IPS DF 4.7 (cell line): ENCODE data around the gene MMD.
A peak's percentile ranks its signal among the peaks of the same experiment; 100 is the strongest.
"Not testable (repeated sequence)": the region's sequence is repeated elsewhere in the genome, so short reads cannot be mapped to it uniquely, and the experiment has no call there.

Experiments used
- DNase-seq: peaks from one replicate; pipeline ENCODE4 v3.0.0-alpha.2; 2013; ENCODE audit warnings: low spot score; ENCODE audit errors: extremely low read depth

Gene MMD

DNA sequence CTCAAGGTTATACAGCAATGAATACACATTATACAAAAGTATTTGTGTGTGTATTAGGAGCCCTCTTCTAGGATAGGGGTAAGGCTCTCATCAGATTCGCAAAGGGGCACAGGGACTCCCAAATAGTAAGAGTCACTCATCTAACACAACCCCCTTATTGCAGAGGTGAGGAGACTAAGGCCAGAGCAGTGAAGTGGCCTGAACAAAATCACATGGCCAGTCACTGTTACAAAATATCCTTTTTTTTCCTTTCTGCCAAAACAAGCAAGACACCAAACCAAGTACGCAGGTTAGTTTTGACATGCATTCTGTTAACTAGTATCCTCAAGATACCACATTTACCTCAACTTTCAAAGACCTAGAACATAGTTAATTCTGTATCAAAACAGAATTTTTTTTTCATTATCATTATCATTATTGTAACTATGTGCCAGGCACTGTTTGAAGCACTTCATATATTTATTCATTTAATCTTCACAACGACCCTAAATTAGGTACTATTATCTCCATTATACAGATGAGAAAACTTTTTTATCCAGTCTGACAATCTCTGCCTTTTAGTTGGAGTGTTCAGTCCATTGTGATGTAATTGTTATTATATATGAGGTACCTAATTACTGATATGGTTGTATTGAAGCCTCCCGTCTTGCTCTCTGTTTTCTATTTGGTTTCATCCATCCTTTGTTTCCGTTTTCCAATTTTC is 25.7 kb downstream of the MMD start:
- no peak for DNase-seq

DNA sequence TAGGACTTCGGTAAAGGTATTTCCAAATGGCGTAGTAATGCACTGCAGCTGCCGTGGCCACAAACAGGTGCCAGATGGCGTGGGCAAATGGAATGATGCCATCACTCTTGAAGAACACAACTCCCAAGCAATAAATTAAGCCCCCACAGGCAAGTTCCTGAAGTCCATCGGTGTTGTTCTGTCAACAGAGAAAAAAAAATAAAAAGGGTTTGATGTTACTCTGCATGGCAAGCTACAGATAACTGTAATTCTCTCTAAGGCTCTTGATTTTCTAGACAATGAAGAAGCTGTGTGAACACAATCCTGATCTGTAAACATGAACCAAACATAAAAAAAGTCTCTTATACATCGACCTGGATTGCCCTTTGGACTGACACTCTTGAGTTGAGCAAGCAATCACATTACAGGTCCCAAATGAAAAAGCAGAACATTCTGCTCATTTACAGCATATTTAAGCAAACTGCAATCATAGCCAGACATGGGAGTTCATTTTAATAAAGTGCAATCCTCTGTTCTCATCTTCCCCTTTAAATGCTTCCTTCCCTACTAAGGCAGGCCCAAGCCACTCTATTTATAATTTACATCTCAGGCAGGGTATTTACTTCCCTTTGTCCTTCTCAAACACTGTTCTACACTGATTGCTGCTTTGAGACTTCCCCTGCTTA is 27.1 kb downstream of the MMD start:
- DNase-seq, result no peak

- DNase-seq, result no peak
Measured at GRCh38 chr17:55391764-55392467, 29.7 kb downstream of the MMD start.

- no peak for DNase-seq
Measured at GRCh38 chr17:55391244-55391757, 30.3 kb downstream of the MMD start.

DNA sequence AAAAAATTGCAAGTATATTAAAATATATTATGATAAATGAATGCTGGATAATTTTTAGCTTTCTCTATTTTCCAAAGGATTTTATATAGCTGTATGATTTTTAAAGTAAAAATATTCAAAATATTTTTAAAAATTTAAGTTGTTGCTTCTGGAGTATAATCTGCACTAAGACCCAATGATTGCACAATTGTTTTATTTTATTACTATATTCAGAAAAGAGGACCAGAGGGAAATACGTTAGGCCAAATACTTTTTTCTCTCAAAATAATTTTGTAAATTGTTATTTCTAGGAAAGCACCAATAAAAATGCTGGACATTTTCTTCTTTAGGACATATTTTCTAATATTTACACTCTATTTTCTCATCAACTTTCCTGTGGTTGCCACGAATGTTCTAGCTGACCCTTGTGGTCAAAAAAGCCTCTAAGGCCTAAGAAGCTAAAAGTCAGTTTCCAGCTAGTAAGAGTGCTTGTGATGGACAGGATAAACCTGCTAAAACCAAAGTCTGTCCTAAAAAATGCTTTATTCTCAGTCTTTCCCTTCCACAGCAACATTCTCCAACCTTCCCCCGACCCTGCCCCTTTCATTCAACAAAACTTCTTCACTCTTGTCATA is 31.2 kb downstream of the MMD start:
- DNase-seq, result no peak

DNA sequence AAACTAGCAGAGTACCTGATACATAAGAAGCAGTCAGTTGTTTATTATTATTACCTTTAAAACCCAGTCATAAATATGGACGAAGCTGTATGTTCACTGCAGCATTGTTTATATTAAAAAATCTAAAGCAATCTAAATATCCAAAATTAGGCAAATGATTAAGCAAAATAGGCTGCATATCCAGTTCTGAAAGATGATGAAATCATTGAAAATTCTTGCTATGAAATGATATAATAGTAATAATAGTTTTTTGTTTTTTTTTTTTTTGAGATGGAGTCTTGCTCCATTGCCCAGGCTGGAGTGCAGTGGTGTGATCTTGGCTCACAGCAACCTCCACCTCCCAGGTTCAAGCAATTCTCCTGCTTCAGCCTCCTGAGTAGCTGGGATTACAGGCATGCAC is 31.9 kb downstream of the MMD start:
- DNase-seq, result not testable (repeated sequence)

GRCh38 chr17:55388842-55389241 is 32.8 kb downstream of the MMD start:
- no peak for DNase-seq

DNA sequence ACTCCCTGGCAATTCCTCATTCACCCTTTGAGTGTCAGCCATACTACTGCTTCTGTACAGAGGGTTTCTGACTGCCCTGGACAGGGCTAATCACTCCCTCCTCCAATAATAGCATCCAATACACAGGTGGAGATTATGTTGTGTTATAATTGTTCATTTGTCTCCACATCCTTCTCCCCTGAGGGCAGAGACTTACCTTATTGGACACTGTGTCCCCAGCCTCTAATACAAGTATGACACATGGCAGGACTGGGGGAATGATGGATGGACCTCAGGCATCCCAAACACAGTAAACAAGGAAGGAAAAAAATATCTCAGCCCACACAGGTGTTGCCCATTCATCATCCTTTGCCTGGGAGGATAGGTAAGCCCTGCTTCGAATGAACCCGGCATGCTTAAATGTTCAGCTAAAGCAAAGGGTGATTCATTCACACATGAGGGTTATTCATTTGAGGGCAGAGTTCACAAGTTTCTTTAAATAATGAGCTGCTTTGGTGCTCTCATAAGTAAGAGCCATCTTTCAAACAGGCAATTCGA is 34.8 kb downstream of the MMD start:
- no peak for DNase-seq

- DNase-seq, result no peak
Measured at GRCh38 chr17:55384643-55385232, 36.9 kb downstream of the MMD start.

DNA sequence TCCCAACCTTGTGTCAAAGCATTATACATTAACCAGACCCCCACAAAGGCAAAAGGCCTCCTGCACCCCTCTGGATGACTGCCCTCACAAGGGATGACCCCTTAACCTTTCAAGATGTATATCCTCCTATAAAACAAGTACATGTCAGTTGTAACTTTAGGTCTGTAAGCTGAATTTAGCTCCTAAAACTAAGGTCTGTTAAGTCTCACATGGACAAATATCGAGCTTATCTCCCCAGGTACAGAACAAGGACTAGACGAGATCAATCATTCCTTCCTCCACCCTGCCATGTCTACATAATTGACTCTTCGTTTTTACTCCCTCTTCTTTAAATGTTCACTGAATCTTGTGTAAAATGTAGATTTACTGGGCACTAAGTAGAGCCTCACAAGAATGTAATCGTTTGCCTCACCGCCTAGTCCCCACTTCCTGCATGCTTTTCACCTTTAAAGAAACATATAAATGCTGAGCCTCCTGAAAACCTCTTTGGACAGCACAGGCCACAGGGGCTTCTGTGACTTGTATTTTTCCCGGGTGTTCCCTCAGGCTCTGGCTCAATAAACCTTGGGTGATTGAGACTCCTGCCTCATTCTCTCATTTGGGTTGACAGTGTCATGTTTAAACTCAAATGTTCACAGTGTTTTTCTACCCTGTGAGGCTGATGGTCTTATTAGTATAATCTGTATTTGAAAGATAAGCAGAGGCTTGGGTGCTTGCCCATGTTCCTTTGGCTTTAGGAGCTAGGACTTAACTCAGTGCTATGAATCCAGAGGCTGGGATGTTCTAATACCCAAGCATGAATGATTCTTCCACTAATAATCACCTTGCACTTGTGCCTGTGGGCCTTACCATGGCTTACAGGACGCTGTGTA is 37.6 kb downstream of the MMD start:
- DNase-seq, result no peak

DNA sequence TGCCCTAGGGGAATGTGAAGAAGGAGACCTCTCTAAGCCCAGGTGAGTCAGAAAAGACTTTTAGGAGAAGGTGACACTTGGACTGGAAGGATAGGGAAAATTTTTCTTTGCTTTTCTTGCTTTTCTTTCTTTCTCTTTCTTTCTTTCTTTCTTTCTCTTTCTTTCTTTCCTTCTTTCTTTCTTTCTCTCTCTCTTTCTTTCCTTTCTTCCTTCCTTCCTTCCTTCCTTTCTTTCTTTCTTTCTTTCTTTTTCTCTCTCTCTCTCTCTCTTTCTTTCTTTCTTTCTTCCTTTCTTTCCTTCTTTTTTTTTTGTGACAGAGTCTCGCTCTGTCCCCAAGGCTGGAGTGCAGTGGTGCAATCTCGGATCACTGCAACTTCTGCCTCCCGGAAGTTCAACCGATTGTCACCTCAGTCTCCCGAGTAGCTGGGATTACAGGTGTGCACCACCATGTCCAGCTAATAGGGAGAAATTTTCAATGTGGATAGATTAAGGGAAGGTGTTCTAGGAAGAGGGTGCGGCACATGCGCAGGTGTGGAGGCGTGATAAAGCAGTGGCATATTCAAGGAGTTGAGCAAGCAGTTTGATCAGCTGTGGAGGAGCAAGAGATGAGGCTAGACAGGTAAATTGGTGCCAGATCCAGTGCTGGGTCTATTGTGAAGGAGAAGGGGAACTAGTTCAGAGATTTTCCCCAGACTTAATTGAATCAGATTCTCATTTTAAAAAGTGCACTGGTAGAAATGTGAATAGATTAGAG is 40.4 kb downstream of the MMD start:
- no peak for DNase-seq

- DNase-seq, result no peak
Measured at GRCh38 chr17:55377671-55378275, 43.9 kb downstream of the MMD start.

GRCh38 chr17:55368706-55369105 is 52.9 kb downstream of the MMD start:
- no peak for DNase-seq

- DNase-seq, result no peak
Measured at GRCh38 chr17:55366020-55366481, 55.6 kb downstream of the MMD start.

GRCh38 chr17:55363033-55363432 is 58.6 kb downstream of the MMD start:
- DNase-seq, result no peak

DNA sequence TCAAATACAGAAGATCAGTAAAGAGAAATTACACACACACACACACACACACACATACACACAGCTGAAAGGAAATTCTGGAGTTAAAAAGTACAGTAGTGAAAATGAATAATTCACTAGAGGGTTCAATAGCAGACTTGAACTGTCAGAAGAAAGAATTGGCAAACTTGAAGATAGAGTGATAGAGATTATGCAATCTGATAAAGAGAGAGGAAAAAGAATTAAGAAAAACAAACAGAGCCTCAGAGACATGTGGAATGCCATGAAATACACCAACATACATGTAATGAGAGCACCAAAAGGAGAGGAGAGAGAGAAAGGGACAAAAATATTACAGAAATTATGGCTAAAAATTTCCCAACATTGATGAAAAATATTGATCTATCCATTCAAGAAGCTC is 60.7 kb downstream of the MMD start:
- no peak for DNase-seq

DNA sequence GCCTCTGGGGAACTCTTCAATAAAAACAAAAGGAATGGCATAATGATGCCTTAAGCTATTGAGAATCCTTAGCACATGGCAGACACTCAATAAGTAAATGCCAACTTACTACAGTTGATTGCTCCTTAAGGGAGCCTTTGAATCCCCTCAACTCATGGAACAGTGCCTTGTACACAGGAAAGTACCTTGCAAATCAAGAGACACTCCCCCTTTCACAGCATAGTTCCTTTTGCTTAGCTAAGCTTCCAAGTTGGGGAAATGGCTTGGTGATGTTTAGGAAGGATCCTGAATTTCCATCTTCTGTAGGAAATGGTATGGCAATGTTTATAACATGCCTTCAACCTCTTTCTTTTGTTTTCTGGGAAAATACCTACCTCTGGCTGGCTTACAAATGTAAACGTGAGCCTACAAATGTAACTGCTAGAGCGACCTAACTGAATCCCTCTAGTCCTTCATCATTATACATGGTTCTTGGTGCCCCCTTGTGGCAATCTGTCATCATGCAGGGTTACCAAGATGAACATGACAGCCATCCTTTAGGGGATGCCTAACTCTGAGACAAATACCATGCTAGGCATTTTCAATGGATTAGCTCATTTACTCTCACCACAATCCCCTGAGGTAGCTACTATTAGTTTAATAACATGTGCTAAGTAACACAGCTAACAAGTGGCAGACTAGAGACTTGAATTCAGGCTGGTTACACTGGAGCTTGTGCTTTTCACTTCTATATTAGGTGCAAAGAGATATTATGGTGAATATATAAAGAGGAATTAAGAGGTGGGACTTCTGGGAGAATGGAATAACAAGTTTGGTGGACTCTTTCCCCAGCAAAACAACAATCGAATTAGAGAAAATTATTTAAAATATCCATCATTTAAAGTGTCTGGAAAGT is 65.0 kb downstream of the MMD start:
- DNase-seq, result peak; percentile 71

DNA sequence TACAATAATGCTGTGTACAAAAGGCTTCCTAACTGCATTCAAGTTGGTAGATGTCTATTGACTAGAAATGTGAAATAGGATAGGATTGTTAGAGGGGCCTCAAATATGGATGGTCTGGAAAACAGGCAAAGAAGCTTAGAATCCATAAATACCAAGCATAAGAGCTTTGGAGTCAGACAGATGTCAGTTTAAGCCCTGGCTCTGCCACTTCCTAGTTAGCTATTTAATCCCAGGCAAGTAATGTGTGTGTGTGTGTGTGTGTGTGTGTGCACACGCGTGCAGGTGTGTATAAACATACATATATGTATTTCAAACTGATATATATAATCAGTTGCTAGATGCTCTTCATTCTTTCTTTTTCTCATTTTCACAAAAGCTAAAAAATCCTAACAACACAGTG is 66.7 kb downstream of the MMD start:
- DNase-seq, result no peak
